GM12865 (cell line): Measurements from ENCODE around the gene IL36RN.

Experiments used
- DNase-seq: peaks from one replicate; pipeline ENCODE4 v3.0.0; 2010; ENCODE audit warnings: low read depth
- H3K4me3 ChIP-seq: 2 replicates; pipeline ENCODE4 v1.5.1; 2011; ENCODE audit warnings: mild to moderate bottlenecking, low read depth, low read length, control low read depth
- CTCF ChIP-seq: IDR thresholded peaks from 2 replicates; pipeline ENCODE4 v1.5.1; 2011; ENCODE audit warnings: low read length, control low read depth, low read depth, inconsistent platforms; ENCODE audit not compliant: insufficient read depth; ENCODE audit errors: missing control alignments

Gene IL36RN

GRCh38 chr2:113061896-113062770, 3.1 kb downstream of the IL36RN start:
- no peak for DNase-seq
- H3K4me3 ChIP-seq = no peak overlapping the region
- TF ChIP-seq CTCF = no peak

- no peak overlapping the region for H3K4me3 ChIP-seq
- TF ChIP-seq CTCF = no peak
- DNase-seq = no peak
Observed at GRCh38 chr2:113064281-113064680, 5.3 kb downstream of the IL36RN start.

GRCh38 chr2:113064898-113065297, 5.9 kb downstream of the IL36RN start:
- no peak overlapping the region for H3K4me3 ChIP-seq
- no peak for TF ChIP-seq CTCF
- DNase-seq = no peak

GRCh38 chr2:113067681-113068080, 8.7 kb downstream of the IL36RN start, which contains the start of gene IL1F10:
Gene IL1F10, plus strand, starts transcription at chr2:113067970. Its CDS starts 4,769 bp downstream, at chr2:113072739.
- no peak within 1 kb of the TSS for H3K4me3 ChIP-seq
- no peak for DNase-seq
- no peak for TF ChIP-seq CTCF

GRCh38 chr2:113068249-113068648, 9.3 kb downstream of the IL36RN start:
- no peak overlapping the region for H3K4me3 ChIP-seq
- DNase-seq = no peak
- TF ChIP-seq CTCF = no peak

- DNase-seq = no peak
- no peak for TF ChIP-seq CTCF
- no peak overlapping the region for H3K4me3 ChIP-seq
Observed at GRCh38 chr2:113068706-113069485, 9.9 kb downstream of the IL36RN start.
